Uterus (tissue), 4 donors: ENCODE results near the gene RNF141. TPM values are rescaled to one million over a fixed set of nuclear protein-coding genes. Genes with fewer than 3 reads are reported as not detected.

Source experiments
- DNase-seq, 2 donors: peaks; one replicate each; pipeline ENCODE4 v3.0.0-alpha.2; 2019 to 2020
- H3K27ac ChIP-seq, 2 donors: fragments of 200-600 bp; sonication (generic); 1 replicate in 1 of 2; 2 replicates in 1 of 2; pipeline ENCODE4 v1.5.1; 2016 to 2018
- H3K27me3 ChIP-seq, 2 donors: fragments of 200-600 bp; sonication (generic); one replicate each; pipeline ENCODE4 v1.5.1; 2018 to 2019; ENCODE audit warnings: control low read depth in 1 of 2
- H3K36me3 ChIP-seq, 2 donors: fragments of 200-600 bp; sonication (generic); one replicate each; pipeline ENCODE4 v1.5.1; 2019; ENCODE audit warnings: control low read depth in 1 of 2
- H3K4me1 ChIP-seq, 2 donors: fragments of 200-600 bp; sonication (generic); one replicate each; pipeline ENCODE4 v1.5.1; 2018 to 2019; ENCODE audit warnings: control low read depth in 1 of 2
- H3K4me3 ChIP-seq, 2 donors: fragments of 200-600 bp; sonication (generic); 1 replicate in 1 of 2; 2 replicates in 1 of 2; pipeline ENCODE4 v1.5.1; 2018 to 2019; ENCODE audit warnings: mild to moderate bottlenecking in 1 of 2
- H3K9me3 ChIP-seq, 2 donors: fragments of 200-600 bp; sonication (generic); one replicate each; pipeline ENCODE4 v1.5.1; 2019; ENCODE audit warnings: control low read depth in 1 of 2
- CTCF ChIP-seq, 4 experiments: fragments of 200-600 bp in 2 of 4; fragments of 450-650 bp in 2 of 4; sonication (generic) in 2 of 4; IDR thresholded peaks; one replicate each; pipeline ENCODE4 v1.5.1; 2016 to 2019; ENCODE audit warnings: antibody characterized with exemption in 4 of 4, mild to moderate bottlenecking in 2 of 4, moderate library complexity in 1 of 4
- POLR2A ChIP-seq, 2 donors: fragments of 450-650 bp; IDR thresholded peaks; one replicate each; pipeline ENCODE4 v1.6.1; 2016; ENCODE audit warnings: antibody characterized with exemption in 2 of 2, mild to moderate bottlenecking in 1 of 2, moderate library complexity in 1 of 2
- intact Hi-C: fragments of 100-400 bp; cut with DNase I; formaldehyde crosslinking; loops from one replicate; pipeline ENCODE4 v1.15.1; 2023; ENCODE audit warnings: low total_unique reads
- microRNA counts, 2 donors: library from miRNA; unstranded; fragments of <30 nt; microRNA quantifications; one replicate each; lab custom pipeline; 2016 to 2017
- total RNA-seq, 4 donors: library from RNA; depleted of rRNA in 3 of 4; stranded (reverse); fragments of >200 nt in 3 of 4; gene quantifications; one replicate each; pipeline versions ENCODE4 v1.1.0 to v1.2.4, GENCODE V29; 2014 to 2023
- donor health status: DM: yes; HTN: yes; CAD: no.

The RNF141 gene
- total RNA-seq, 4 donors from 2014 or later: 19.7 to 49.7 (median 25.2) TPM

DNA sequence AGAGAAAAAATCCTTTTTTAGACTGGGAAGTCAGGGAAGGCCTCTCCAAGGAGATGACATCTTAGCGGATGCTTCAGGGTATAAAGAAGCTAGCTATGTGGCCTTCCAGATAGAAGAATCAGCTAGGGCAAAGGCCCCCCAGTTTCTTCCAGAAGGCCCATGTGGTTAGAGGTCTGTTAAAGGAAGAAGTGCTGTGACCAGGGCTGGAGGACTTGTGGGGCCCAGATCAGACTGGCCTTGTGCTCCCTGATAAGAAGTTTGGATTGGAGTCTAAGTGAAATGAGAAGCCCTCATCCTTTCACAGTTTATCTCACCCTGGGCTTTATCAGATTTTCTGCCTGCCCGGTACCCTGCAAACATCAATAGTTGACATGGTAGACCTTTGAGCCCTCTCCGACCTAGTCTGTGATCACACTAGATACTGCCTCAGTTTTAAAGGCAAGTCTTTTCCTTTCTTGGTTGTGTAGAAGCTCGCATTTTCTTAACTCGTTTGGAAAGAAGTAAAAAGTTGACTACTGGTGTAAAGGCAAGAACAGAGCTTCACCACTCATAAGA, 78.2 kb downstream of the RNF141 start:
- no peaks in the 10 kb centered on the region for H3K9me3 ChIP-seq
- no peak overlapping the region for H3K27ac ChIP-seq
- TF ChIP-seq POLR2A (IDR thresholded peaks at IDR 0.05) (no peak), CTCF (IDR thresholded peaks at IDR 0.05) (no peak)
- intact Hi-C loops: no loop called here
- no peak for DNase-seq
- no peaks in the 10 kb centered on the region for H3K36me3 ChIP-seq
- H3K4me3 ChIP-seq: no peak overlapping the region
- no peaks in the 10 kb centered on the region for H3K4me1 ChIP-seq
- H3K27me3 ChIP-seq: no peaks in the 10 kb centered on the region

MicroRNAs within 50 kb of the gene (microRNA counts, 767-probe panel; counts per million panel counts)
- microRNA hsa-miR-4485 (lab: Ali Mortazavi, UCI): 0 counts per million in 2 donors

Other genes starting within 250 kb of the RNF141 start
- gene SBF2, start 247.0 kb downstream of the RNF141 start, total RNA-seq: 100 to 1,000 TPM in 2 of 4 donors, 10 to 100 TPM in 2; 45.0 to 202 (median 98.0) TPM
- gene ADM, start 236.1 kb downstream of the RNF141 start, total RNA-seq: 100 to 1,000 TPM in 1 of 4 donors, 10 to 100 TPM in 3; 27.9 to 151 (median 47.2) TPM
- 1 to 10 TPM in 3 of 4 donors, not detected in 1; 1.2 to 6.4 (median 6.1) TPM for gene AMPD3, start 85.9 kb downstream of the RNF141 start, total RNA-seq
- gene LYVE1, start 27.5 kb upstream of the RNF141 start, total RNA-seq: 100 to 1,000 TPM in 1 of 4 donors, 10 to 100 TPM in 3; 12.8 to 154 (median 44.0) TPM
- gene IRAG1, start 152.6 kb upstream of the RNF141 start, total RNA-seq: 100 to 1,000 TPM in 2 of 4 donors, 10 to 100 TPM in 2; 21.2 to 240 (median 107) TPM
- gene CTR9, start 210.1 kb upstream of the RNF141 start, total RNA-seq: 10 to 100 TPM; 22.0 to 48.6 (median 38.5) TPM